Midbrain (tissue), 1 donor: ENCODE measurements around the gene TM9SF1.

ENCODE experiments used
- DNase-seq: peaks from one replicate; lab custom pipeline; 2025; lab: John Stamatoyannopoulos, UW

TM9SF1 gene

GRCh38 chr14:24195186-24196070 lies at the start of gene TM9SF1:
TM9SF1 (minus strand) TSS chr14:24195441; CDS start chr14:24195019, 422 bp downstream.
- DNase-seq: peak; percentile 83

GRCh38 chr14:24243336-24243836 lies 48.1 kb upstream of the TM9SF1 start:
- DNase-seq: no peak

GRCh38 chr14:24241829-24242443 lies 46.7 kb upstream of the TM9SF1 start:
- DNase-seq: peak; percentile 95

- DNase-seq: no peak
These were observed 45.1 kb upstream of the TM9SF1 start for GRCh38 chr14:24240110-24240918.

GRCh38 chr14:24238527-24239037 lies 43.3 kb upstream of the TM9SF1 start:
- no peak for DNase-seq

GRCh38 chr14:24238123-24238522 lies 42.9 kb upstream of the TM9SF1 start:
- DNase-seq: no peak

GRCh38 chr14:24237463-24237955 lies 42.3 kb upstream of the TM9SF1 start:
- no peak for DNase-seq

GRCh38 chr14:24236689-24237462 lies 41.6 kb upstream of the TM9SF1 start:
- DNase-seq: no peak

GRCh38 chr14:24235804-24236688 lies 40.8 kb upstream of the TM9SF1 start:
- DNase-seq: no peak

GRCh38 chr14:24234095-24235005 lies 39.1 kb upstream of the TM9SF1 start:
- no peak for DNase-seq

GRCh38 chr14:24233538-24233866 lies 38.3 kb upstream of the TM9SF1 start:
- no peak for DNase-seq

GRCh38 chr14:24232645-24233537 lies 37.6 kb upstream of the TM9SF1 start, which contains the start of gene GMPR2:
GMPR2 (plus strand) TSS chr14:24232929; CDS start chr14:24233254, 325 bp downstream.
- peak; percentile 86 for DNase-seq

GRCh38 chr14:24232121-24232644 lies 36.9 kb upstream of the TM9SF1 start, which contains the start of gene NEDD8:
NEDD8 (minus strand) TSS chr14:24232367; CDS start chr14:24232267, 100 bp downstream.
- peak; percentile 98 for DNase-seq

GRCh38 chr14:24231263-24232120 lies 36.3 kb upstream of the TM9SF1 start:
- no peak for DNase-seq

GRCh38 chr14:24228902-24229301 lies 33.7 kb upstream of the TM9SF1 start:
- DNase-seq: no peak

- DNase-seq: no peak
These were observed 31.2 kb upstream of the TM9SF1 start for GRCh38 chr14:24226473-24226872.
